ENCODE measurements around the gene SIRT2. TPM values are rescaled to one million over a fixed set of nuclear protein-coding genes. Genes with fewer than 3 reads are reported as not detected.
A peak's percentile ranks its signal among the peaks of the same experiment; 100 is the strongest.

SIRT2 gene
- total and polyA plus RNA-seq, 2 donors (not counting 1 experiment from before 2014, with no cell fraction given): 42.4 to 65.9 TPM

DNA sequence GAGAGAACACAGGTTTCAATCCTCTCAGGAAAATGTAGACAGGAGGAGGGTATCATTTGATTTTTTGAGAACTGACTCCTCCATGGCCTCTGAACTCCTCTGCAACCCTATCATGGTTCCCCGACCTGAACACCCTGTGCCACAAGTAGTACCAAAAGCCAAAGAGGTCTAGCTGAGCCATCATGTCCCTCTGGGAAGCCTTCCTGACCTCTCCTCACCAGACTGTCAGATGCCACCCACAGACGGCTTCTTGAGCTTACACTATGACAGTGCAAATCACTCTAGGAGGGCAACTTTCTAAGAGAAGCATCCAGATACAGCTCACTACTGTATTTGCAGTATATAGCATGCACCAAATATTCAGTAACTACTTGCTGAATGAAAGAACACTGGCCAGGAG, 53.3 kb downstream of the SIRT2 start:
- Mint-ChIP-seq H3K27me3 (no peaks in the 10 kb centered on the region), H3K27ac (peak overlapping the region; percentile 32), H3K4me1 (peaks cover 68% of the 10 kb centered on the region), H3K4me3 (no peak overlapping the region), H3K9me3 (ENCODE audit: insufficient read depth) (no peaks in the 10 kb centered on the region)
- Histone ChIP-seq H3K36me3 (replicated peaks in 1 of 2; ENCODE audit: control extremely low read depth in 1 of 2, control insufficient read depth in 1 of 2, extremely low read depth in 1 of 2, insufficient read depth in 2 of 2, low read length in 1 of 2) (peaks cover 17 to 76% of the 10 kb centered on the region in 2 experiments), H3K4me2 (replicated peaks; ENCODE audit: low read depth, low read length, poor library complexity, severe bottlenecking) (no peak overlapping the region), H3K9ac (ENCODE audit: low read length) (no peak overlapping the region), H3K4me1 (ENCODE audit: control insufficient read depth in 2 of 2, insufficient read depth in 2 of 2, low read length in 2 of 2) (peaks cover 60 to 70% of the 10 kb centered on the region in 2 donors), H3K9me3 (ENCODE audit: control extremely low read depth in 1 of 3, control insufficient read depth in 2 of 3, insufficient read depth in 1 of 3, low read length in 2 of 3) (no peaks in the 10 kb centered on the region), H3K27ac (ENCODE audit: low read length in 2 of 2) (no peak overlapping the region), H3K27me3 (replicated peaks in 1 of 4; ENCODE audit: control extremely low read depth in 1 of 4, control insufficient read depth in 3 of 4, insufficient read depth in 4 of 4, low read length in 3 of 4) (no peaks in the 10 kb centered on the region), H2AFZ (ENCODE audit: insufficient read depth, low read depth, low read length, poor library complexity, severe bottlenecking) (no peak overlapping the region), H3K79me2 (ENCODE audit: control insufficient read depth, insufficient read depth, low read length) (peaks cover 75% of the 10 kb centered on the region), H4K20me1 (ENCODE audit: control insufficient read depth, insufficient read depth, low read length, poor library complexity, severe bottlenecking) (peaks cover 81% of the 10 kb centered on the region), H3K4me3 (ENCODE audit: control extremely low read depth in 1 of 5, extremely low read depth in 1 of 5, insufficient read depth in 1 of 5, low read depth in 2 of 5, low read length in 4 of 5) (no peak overlapping the region)
- DNase-seq: peak; percentile 10
- CTCF ChIA-PET: interaction anchor here (0.7 to 4.3 kb wide), 4 partner anchors 13 to 41 kb away, joined by 3 to 42 read pairs (median 8); no protein-coding TSS in a partner anchor
- WGBS (ENCODE audit: insufficient coverage): 100% methylated on average over 1 of the region's 2 CpGs
- POLR2A ChIA-PET: interaction anchor here (0.5 to 1.0 kb wide), 3 partner anchors 12 to 83 kb away, joined by 4 to 7 read pairs (median 6); no protein-coding TSS in a partner anchor
- TF ChIP-seq, protein P1, sequence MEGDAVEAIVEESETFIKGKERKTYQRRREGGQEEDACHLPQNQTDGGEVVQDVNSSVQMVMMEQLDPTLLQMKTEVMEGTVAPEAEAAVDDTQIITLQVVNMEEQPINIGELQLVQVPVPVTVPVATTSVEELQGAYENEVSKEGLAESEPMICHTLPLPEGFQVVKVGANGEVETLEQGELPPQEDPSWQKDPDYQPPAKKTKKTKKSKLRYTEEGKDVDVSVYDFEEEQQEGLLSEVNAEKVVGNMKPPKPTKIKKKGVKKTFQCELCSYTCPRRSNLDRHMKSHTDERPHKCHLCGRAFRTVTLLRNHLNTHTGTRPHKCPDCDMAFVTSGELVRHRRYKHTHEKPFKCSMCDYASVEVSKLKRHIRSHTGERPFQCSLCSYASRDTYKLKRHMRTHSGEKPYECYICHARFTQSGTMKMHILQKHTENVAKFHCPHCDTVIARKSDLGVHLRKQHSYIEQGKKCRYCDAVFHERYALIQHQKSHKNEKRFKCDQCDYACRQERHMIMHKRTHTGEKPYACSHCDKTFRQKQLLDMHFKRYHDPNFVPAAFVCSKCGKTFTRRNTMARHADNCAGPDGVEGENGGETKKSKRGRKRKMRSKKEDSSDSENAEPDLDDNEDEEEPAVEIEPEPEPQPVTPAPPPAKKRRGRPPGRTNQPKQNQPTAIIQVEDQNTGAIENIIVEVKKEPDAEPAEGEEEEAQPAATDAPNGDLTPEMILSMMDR (IDR thresholded peaks at IDR 0.05): no peak
- no peak for TF ChIP-seq EZH2 (IDR thresholded peaks at IDR 0.05; ENCODE audit: borderline replicate concordance, insufficient read depth, low read depth, low read length, poor library complexity, severe bottlenecking)
- ATAC-seq (ENCODE audit: low read depth): no peak
- intact Hi-C loops (cut with micrococcal nuclease): no loop called here

DNA sequence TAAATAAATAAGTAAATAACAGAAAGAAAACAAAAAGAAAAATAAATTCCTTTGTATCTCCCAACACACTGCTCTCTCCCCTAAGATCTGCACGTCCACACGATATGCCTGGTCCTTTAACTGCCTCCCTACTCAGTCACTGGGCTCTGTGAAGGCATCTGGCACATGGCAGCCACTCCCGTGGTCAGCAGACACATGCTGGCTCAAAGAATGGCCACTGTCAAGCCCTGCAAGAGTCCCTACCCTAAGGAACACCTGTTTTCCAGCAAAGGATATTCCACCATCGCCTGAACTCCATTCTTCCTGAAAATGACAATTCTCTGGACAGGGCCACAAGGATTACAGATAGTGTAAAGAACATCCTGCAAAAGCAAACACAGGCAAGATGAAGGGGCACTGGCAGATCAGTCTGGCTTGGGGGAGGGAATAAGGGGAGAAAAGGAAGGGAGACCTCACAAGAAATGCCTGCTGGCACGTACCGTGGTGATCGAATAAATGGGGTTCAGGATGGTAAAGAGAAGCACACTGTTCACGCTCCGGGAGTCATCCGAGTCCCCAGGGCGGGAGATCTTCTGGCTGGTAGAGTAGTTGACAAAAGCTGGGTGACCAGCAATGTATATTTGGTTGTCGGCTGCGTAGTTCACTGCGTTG, 53.9 kb downstream of the SIRT2 start:
- no peak overlapping the region for H3K4me3 ChIP-seq (ENCODE audit: control extremely low read depth in 1 of 5, extremely low read depth in 1 of 5, insufficient read depth in 1 of 5, low read depth in 2 of 5, low read length in 4 of 5)
- H3K9ac ChIP-seq (ENCODE audit: low read length): no peak overlapping the region
- Mint-ChIP-seq H3K27me3 (no peaks in the 10 kb centered on the region), H3K4me3 (no peak overlapping the region), H3K4me1 (peaks cover 66% of the 10 kb centered on the region), H3K9me3 (ENCODE audit: insufficient read depth) (no peaks in the 10 kb centered on the region), H3K27ac (peak overlapping the region; percentile 32)
- H4K20me1 ChIP-seq (ENCODE audit: control insufficient read depth, insufficient read depth, low read length, poor library complexity, severe bottlenecking): peaks cover 87% of the 10 kb centered on the region
- peaks cover 17 to 82% of the 10 kb centered on the region in 2 experiments for H3K36me3 ChIP-seq (replicated peaks in 1 of 2; ENCODE audit: control extremely low read depth in 1 of 2, control insufficient read depth in 1 of 2, extremely low read depth in 1 of 2, insufficient read depth in 2 of 2, low read length in 1 of 2)
- no peak overlapping the region for H2AFZ ChIP-seq (ENCODE audit: insufficient read depth, low read depth, low read length, poor library complexity, severe bottlenecking)
- ChIA-PET POLR2A (interaction anchor here (0.9 to 1.0 kb wide), 2 partner anchors 12 to 24 kb away, joined by 6 to 7 read pairs; no protein-coding TSS in a partner anchor), CTCF (interaction anchor here (2.8 to 4.3 kb wide), 2 partner anchors 24 to 42 kb away, joined by 12 to 42 read pairs; no protein-coding TSS in a partner anchor)
- WGBS (ENCODE audit: insufficient coverage): 97% methylated on average over 11 of the region's 14 CpGs
- H3K27ac ChIP-seq (ENCODE audit: low read length in 2 of 2): no peak overlapping the region
- DNase-seq: no peak
- H3K9me3 ChIP-seq (ENCODE audit: control extremely low read depth in 1 of 3, control insufficient read depth in 2 of 3, insufficient read depth in 1 of 3, low read length in 2 of 3): no peaks in the 10 kb centered on the region
- ATAC-seq (ENCODE audit: low read depth): no peak
- peaks cover 81% of the 10 kb centered on the region for H3K79me2 ChIP-seq (ENCODE audit: control insufficient read depth, insufficient read depth, low read length)
- TF ChIP-seq, protein P1 (IDR thresholded peaks at IDR 0.05): no peak
- no peak overlapping the region for H3K4me2 ChIP-seq (replicated peaks; ENCODE audit: low read depth, low read length, poor library complexity, severe bottlenecking)
- H3K4me1 ChIP-seq (ENCODE audit: control insufficient read depth in 2 of 2, insufficient read depth in 2 of 2, low read length in 2 of 2): peaks cover 59 to 66% of the 10 kb centered on the region in 2 donors
- no peaks in the 10 kb centered on the region for H3K27me3 ChIP-seq (replicated peaks in 1 of 4; ENCODE audit: control extremely low read depth in 1 of 4, control insufficient read depth in 3 of 4, insufficient read depth in 4 of 4, low read length in 3 of 4)
- intact Hi-C loops (cut with micrococcal nuclease): no loop called here
